Caco-2 (cell line): ENCODE measurements around the gene OXER1. TPM values are rescaled to one million over a fixed set of nuclear protein-coding genes. Genes with fewer than 3 reads are reported as not detected.

Experiments
- BruUV-seq: library from RNA; stranded (reverse); fragments of 400-500 nt; replicated peaks from 2 replicates; lab custom pipeline; 2021; lab: Mats Ljungman, UMichigan
- CTCF ChIA-PET: fragments of 300-600 bp; sonication (Branson Sonifier 250); formaldehyde crosslinking; loops from one replicate; lab custom pipeline; 2022; ENCODE audit warnings: antibody characterized with exemption; lab: Charles Lee
- POLR2A ChIA-PET: fragments of 300-600 bp; sonication (Branson Sonifier 250); formaldehyde crosslinking; loops from one replicate; lab custom pipeline; 2022; ENCODE audit warnings: antibody characterized with exemption; lab: Charles Lee
- DNase-seq, 2 experiments: peaks; one replicate each; pipeline versions ENCODE4 v3.0.0 to v3.0.0-alpha.2; 2020 to 2022
- H3K27me3 ChIP-seq: replicated peaks from 2 replicates; pipeline ENCODE4 v1.6.0; 2011; ENCODE audit warnings: low read length; ENCODE audit not compliant: control insufficient read depth, insufficient read depth
- H3K36me3 ChIP-seq: 2 replicates; pipeline ENCODE4 v1.5.1; 2011; ENCODE audit warnings: low read length; ENCODE audit not compliant: control insufficient read depth, insufficient read depth
- H3K4me1 ChIP-seq: fragments of 250-450 bp; sonication (Bioruptor Pico); 2 replicates; pipeline ENCODE4 v1.5.1; 2020; ENCODE audit warnings: mild to moderate bottlenecking
- H3K4me3 ChIP-seq: 2 replicates; pipeline ENCODE4 v1.5.1; 2011; ENCODE audit warnings: low read depth, mild to moderate bottlenecking, control low read depth, low read length
- H3K9me3 ChIP-seq: fragments of 250-450 bp; sonication (Bioruptor Pico); 2 replicates; pipeline ENCODE4 v1.5.1; 2020; ENCODE audit warnings: mild to moderate bottlenecking, moderate library complexity
- H3K27ac Mint-ChIP-seq: one replicate; pipeline ENCODE4 v1.8.0; 2022; ENCODE audit warnings: mixed read lengths; ENCODE audit not compliant: unreplicated experiment
- H3K27me3 Mint-ChIP-seq: one replicate; pipeline ENCODE4 v1.8.0; 2022; ENCODE audit warnings: mixed read lengths; ENCODE audit not compliant: insufficient read depth, unreplicated experiment
- H3K36me3 Mint-ChIP-seq: one replicate; pipeline ENCODE4 v1.8.0; 2022; ENCODE audit warnings: mild to moderate bottlenecking, mixed read lengths; ENCODE audit not compliant: insufficient read depth, unreplicated experiment
- H3K4me1 Mint-ChIP-seq: one replicate; pipeline ENCODE4 v1.8.0; 2022; ENCODE audit warnings: low read depth, mixed read lengths; ENCODE audit not compliant: unreplicated experiment
- H3K4me3 Mint-ChIP-seq: one replicate; pipeline ENCODE4 v1.8.0; 2022; ENCODE audit warnings: mild to moderate bottlenecking, moderate library complexity, mixed read lengths; ENCODE audit not compliant: unreplicated experiment
- H3K9me3 Mint-ChIP-seq: one replicate; pipeline ENCODE4 v1.8.0; 2022; ENCODE audit warnings: mixed read lengths; ENCODE audit not compliant: unreplicated experiment
- intact Hi-C: fragments of 100-400 bp; cut with micrococcal nuclease; formaldehyde crosslinking; loops from one replicate; pipeline ENCODE4 v1.10.0; 2022; ENCODE audit not compliant: unreplicated experiment
- total RNA-seq: library from RNA; stranded (reverse); gene quantifications from 2 replicates; pipeline ENCODE4 v1.2.3, GENCODE V29; 2022
- TF ChIP-seq, protein P1 (sequence below), 2 experiments: fragments of 200-600 bp in 1 of 2; IDR thresholded peaks; 1 replicate in 1 of 2; 2 replicates in 1 of 2; pipeline versions ENCODE4 v1.5.1 to v1.8.0; 2011 to 2022; ENCODE audit warnings: antibody characterized with exemption in 1 of 2, control low read depth in 1 of 2, inconsistent platforms in 1 of 2, low read depth in 1 of 2, low read length in 1 of 2, mild to moderate bottlenecking in 1 of 2, moderate library complexity in 1 of 2; ENCODE audit not compliant: insufficient read depth in 1 of 2, severe bottlenecking in 1 of 2, unreplicated experiment in 1 of 2

The OXER1 gene
- total RNA-seq, 1 experiment from 2014 or later: 10.9 TPM

GRCh38 chr2:42809819-42810120, 45.8 kb upstream of the OXER1 start:
- DNase-seq: peak; percentile 89 to 94
- Histone ChIP-seq H3K9me3 (no peaks in the 10 kb centered on the region), H3K4me3 (peak overlapping the region; percentile 80), H3K4me1 (peaks cover 5% of the 10 kb centered on the region; the same call in 1 of the 2 replicates), H3K27me3 (no peaks in the 10 kb centered on the region), H3K36me3 (no peaks in the 10 kb centered on the region)
- Mint-ChIP-seq H3K27ac (peak overlapping the region; percentile 94), H3K36me3 (peaks cover 9% of the 10 kb centered on the region), H3K9me3 (no peaks in the 10 kb centered on the region), H3K4me3 (peak overlapping the region; percentile 96), H3K27me3 (no peaks in the 10 kb centered on the region), H3K4me1 (peaks cover 14% of the 10 kb centered on the region)
- ChIA-PET CTCF (interaction anchor here (0.6 to 2.7 kb wide), 6 partner anchors 17 to 728 kb away, joined by 3 to 33 read pairs (median 4); partner anchors contain the start of genes HAAO and ZFP36L2), POLR2A (interaction anchor here (0.9 to 1.8 kb wide), 6 partner anchors 10 to 786 kb away, joined by 3 to 11 read pairs (median 6); partner anchors contain the start of genes HAAO, THADA and ZFP36L2)
- TF ChIP-seq, protein P1, sequence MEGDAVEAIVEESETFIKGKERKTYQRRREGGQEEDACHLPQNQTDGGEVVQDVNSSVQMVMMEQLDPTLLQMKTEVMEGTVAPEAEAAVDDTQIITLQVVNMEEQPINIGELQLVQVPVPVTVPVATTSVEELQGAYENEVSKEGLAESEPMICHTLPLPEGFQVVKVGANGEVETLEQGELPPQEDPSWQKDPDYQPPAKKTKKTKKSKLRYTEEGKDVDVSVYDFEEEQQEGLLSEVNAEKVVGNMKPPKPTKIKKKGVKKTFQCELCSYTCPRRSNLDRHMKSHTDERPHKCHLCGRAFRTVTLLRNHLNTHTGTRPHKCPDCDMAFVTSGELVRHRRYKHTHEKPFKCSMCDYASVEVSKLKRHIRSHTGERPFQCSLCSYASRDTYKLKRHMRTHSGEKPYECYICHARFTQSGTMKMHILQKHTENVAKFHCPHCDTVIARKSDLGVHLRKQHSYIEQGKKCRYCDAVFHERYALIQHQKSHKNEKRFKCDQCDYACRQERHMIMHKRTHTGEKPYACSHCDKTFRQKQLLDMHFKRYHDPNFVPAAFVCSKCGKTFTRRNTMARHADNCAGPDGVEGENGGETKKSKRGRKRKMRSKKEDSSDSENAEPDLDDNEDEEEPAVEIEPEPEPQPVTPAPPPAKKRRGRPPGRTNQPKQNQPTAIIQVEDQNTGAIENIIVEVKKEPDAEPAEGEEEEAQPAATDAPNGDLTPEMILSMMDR (IDR thresholded peaks at IDR 0.05; ENCODE audit: insufficient read depth in 1 of 2, low read depth in 1 of 2, low read length in 1 of 2, severe bottlenecking in 1 of 2, unreplicated experiment in 1 of 2): peak; percentile 19 to 44
- no TSS peak for BruUV-seq
- intact Hi-C loops: loop anchor here (1.0 to 5.0 kb wide), 2 partner anchors 15 to 418 kb away; partner anchors contain the start of gene ZFP36L2

DNA sequence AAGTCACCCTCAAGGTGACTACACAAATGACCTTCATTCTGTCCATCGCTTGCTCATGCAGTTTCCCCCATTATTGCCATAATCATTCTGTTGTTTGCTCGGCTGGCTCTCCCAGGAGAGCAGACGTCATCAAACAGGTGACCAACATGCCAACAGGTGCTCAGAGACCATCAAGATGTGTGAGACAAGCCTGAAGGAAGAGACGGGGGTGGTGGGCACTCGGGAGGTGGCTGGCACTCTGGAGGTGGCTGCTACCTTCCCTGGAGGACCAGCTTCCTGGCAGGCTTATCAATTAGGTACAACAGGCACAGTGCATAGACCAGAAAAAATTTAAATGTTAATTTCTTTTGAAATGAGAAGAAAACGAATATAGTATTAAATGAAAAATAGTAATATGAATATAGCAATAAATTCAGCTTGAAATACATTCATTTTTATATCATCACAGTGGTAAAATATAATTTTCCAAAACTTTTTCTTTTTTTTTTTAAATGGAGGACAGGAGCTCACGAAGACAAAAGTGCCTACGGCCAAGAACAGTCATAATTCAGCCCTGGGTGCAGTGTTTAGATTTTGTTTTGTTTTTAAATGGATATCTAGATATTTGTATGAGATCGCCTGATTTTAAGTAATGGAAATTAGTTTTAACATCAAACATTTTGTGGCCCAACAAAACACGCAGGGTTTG, 45.3 kb upstream of the OXER1 start:
- H3K36me3 ChIP-seq: no peaks in the 10 kb centered on the region
- peak overlapping the region; percentile 50 for H3K4me3 ChIP-seq
- DNase-seq: no peak
- H3K9me3 ChIP-seq: no peaks in the 10 kb centered on the region
- H3K4me1 Mint-ChIP-seq: peaks cover 14% of the 10 kb centered on the region
- H3K27ac Mint-ChIP-seq: peak overlapping the region; percentile 94
- POLR2A ChIA-PET: interaction anchor here (0.5 to 1.8 kb wide), 6 partner anchors 8 to 787 kb away, joined by 3 to 9 read pairs (median 4); partner anchors contain the start of genes THADA and ZFP36L2
- H3K9me3 Mint-ChIP-seq: no peaks in the 10 kb centered on the region
- no peaks in the 10 kb centered on the region for H3K27me3 ChIP-seq
- H3K36me3 Mint-ChIP-seq: peaks cover 9% of the 10 kb centered on the region
- TF ChIP-seq, protein P1 (IDR thresholded peaks at IDR 0.05; ENCODE audit: insufficient read depth in 1 of 2, low read depth in 1 of 2, low read length in 1 of 2, severe bottlenecking in 1 of 2, unreplicated experiment in 1 of 2): no peak
- peaks cover 5% of the 10 kb centered on the region; the same call in 1 of the 2 replicates for H3K4me1 ChIP-seq
- H3K27me3 Mint-ChIP-seq: no peaks in the 10 kb centered on the region
- BruUV-seq: TSS peak; percentile 69
- CTCF ChIA-PET: interaction anchor here (0.6 to 2.7 kb wide), 4 partner anchors 16 to 728 kb away, joined by 3 to 33 read pairs (median 4); partner anchors contain the start of gene HAAO
- H3K4me3 Mint-ChIP-seq: peak overlapping the region; percentile 96
- intact Hi-C loops: loop anchor here (1.0 kb wide), 1 partner anchor 15 kb away; no protein-coding TSS in a partner anchor

- Histone ChIP-seq H3K27me3 (no peaks in the 10 kb centered on the region), H3K9me3 (no peaks in the 10 kb centered on the region), H3K4me1 (peaks cover 5% of the 10 kb centered on the region; the same call in 1 of the 2 replicates), H3K4me3 (no peak overlapping the region), H3K36me3 (no peaks in the 10 kb centered on the region)
- ChIA-PET CTCF (interaction anchor here (2.7 kb wide), 1 partner anchor 15 kb away, joined by 33 read pairs; the partner anchor contains the start of gene HAAO), POLR2A (no interaction called here)
- Mint-ChIP-seq H3K9me3 (no peaks in the 10 kb centered on the region), H3K27me3 (no peaks in the 10 kb centered on the region), H3K4me1 (peaks cover 14% of the 10 kb centered on the region), H3K27ac (no peak overlapping the region), H3K36me3 (peaks cover 9% of the 10 kb centered on the region), H3K4me3 (no peak overlapping the region)
- TF ChIP-seq, protein P1 (IDR thresholded peaks at IDR 0.05; ENCODE audit: insufficient read depth in 1 of 2, low read depth in 1 of 2, low read length in 1 of 2, severe bottlenecking in 1 of 2, unreplicated experiment in 1 of 2): no peak
- no TSS peak for BruUV-seq
- DNase-seq: no peak
- intact Hi-C loops: no loop called here
Observed at GRCh38 chr2:42808301-42808700, 44.4 kb upstream of the OXER1 start.
